ENCODE results near the gene IFNL1. TPM values are rescaled to one million over a fixed set of nuclear protein-coding genes. Genes with fewer than 3 reads are reported as not detected.

Gene IFNL1
- total RNA-seq, 1 experiment from 2014 or later, result not detected

DNA sequence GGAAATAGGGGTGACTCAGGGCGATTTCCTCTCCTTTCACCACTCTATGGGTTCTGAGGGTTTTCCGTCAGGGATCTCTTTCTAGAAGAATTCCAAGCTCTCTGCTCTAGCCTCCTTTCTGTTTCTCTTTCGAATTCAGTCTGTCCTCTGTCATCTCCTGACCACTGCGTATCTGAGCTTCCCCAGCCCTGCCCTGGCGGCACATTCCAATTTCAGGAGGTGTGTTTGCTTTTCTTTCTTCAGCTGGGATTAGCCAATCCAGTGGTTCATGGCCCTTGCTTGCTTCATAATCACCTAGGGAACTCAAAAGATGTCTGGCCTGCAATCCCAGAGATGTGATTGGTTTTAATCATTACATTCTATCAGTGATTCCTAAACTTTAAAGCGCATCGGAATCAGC, 18.6 kb upstream of the IFNL1 start:
- intact Hi-C loops (cut with micrococcal nuclease), result no loop called here
- BruUV-seq (replicated peaks), result no TSS peak
- no peak overlapping the region for H3K4me3 Mint-ChIP-seq (ENCODE audit: unreplicated experiment)
- H3K36me3 Mint-ChIP-seq (ENCODE audit: insufficient read depth, unreplicated experiment), result no peaks in the 10 kb centered on the region
- peak; percentile 27 for DNase-seq (ENCODE audit: unreplicated experiment)
- H3K4me1 Mint-ChIP-seq (ENCODE audit: insufficient read depth, unreplicated experiment), result peaks cover 6% of the 10 kb centered on the region
- no peak for TF ChIP-seq CTCF (IDR thresholded peaks at IDR 0.05; ENCODE audit: unreplicated experiment)
- ChIA-PET CTCF (interaction anchor here (0.6 kb wide), 1 partner anchor 239 kb away, joined by 3 read pairs; no protein-coding TSS in a partner anchor), POLR2A (no interaction called here)
- H3K27ac Mint-ChIP-seq (ENCODE audit: low read depth, unreplicated experiment), result no peak overlapping the region
- H3K9me3 Mint-ChIP-seq (ENCODE audit: unreplicated experiment), result no peaks in the 10 kb centered on the region
- H3K27me3 Mint-ChIP-seq (ENCODE audit: insufficient read depth, unreplicated experiment), result peaks cover 48% of the 10 kb centered on the region

DNA sequence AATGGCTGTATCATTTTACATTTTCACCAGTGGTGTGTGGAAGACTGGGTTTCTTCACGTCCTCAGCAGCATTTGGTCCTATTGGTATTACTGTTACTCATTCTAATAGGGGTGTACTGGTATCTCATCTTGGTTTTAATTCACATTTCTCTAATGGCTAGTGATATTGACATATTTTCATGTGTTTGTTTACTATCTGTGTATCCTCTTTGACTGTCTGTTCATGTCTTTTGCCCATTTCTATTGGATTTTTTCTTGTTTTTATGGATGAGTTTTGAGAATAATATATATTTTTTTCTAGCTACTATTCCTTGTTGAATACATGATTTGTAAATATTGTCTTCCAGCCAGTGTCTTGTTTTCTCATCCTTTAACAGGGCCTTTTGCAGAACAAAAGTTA, 14.2 kb upstream of the IFNL1 start:
- no peak for DNase-seq (ENCODE audit: unreplicated experiment)
- no peaks in the 10 kb centered on the region for H3K36me3 Mint-ChIP-seq (ENCODE audit: insufficient read depth, unreplicated experiment)
- intact Hi-C loops (cut with micrococcal nuclease), result no loop called here
- POLR2A ChIA-PET, result no interaction called here
- H3K4me3 Mint-ChIP-seq (ENCODE audit: unreplicated experiment), result no peak overlapping the region
- H3K27ac Mint-ChIP-seq (ENCODE audit: low read depth, unreplicated experiment), result no peak overlapping the region
- H3K27me3 Mint-ChIP-seq (ENCODE audit: insufficient read depth, unreplicated experiment), result peaks cover 59% of the 10 kb centered on the region
- CTCF ChIA-PET, result no interaction called here
- no peak for TF ChIP-seq CTCF (IDR thresholded peaks at IDR 0.05; ENCODE audit: unreplicated experiment)
- no TSS peak for BruUV-seq (replicated peaks)
- H3K4me1 Mint-ChIP-seq (ENCODE audit: insufficient read depth, unreplicated experiment), result peaks cover 6% of the 10 kb centered on the region
- H3K9me3 Mint-ChIP-seq (ENCODE audit: unreplicated experiment), result no peaks in the 10 kb centered on the region

DNA sequence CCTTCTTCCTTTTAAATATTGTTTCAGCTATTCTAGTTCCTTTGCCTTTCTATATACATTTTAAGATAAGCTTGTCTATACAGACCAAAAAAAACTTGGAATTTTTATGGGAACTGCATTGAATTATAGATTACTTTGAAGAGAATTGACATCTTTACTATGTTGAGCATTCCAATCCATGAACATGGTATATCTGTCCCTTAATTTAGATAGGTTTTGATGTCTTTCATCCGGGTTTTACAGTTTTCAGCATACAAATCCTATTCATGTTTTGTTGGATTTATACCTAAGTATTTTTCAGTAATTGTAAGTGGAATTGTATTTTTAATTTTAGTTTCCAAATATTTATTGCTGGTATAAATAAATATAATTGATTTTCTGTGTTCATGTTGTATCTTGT, 12.2 kb upstream of the IFNL1 start:
- no TSS peak for BruUV-seq (replicated peaks)
- Mint-ChIP-seq H3K27ac (ENCODE audit: low read depth, unreplicated experiment) (no peak overlapping the region), H3K9me3 (ENCODE audit: unreplicated experiment) (no peaks in the 10 kb centered on the region), H3K4me1 (ENCODE audit: insufficient read depth, unreplicated experiment) (no peaks in the 10 kb centered on the region), H3K4me3 (ENCODE audit: unreplicated experiment) (no peak overlapping the region), H3K27me3 (ENCODE audit: insufficient read depth, unreplicated experiment) (peaks cover 67% of the 10 kb centered on the region), H3K36me3 (ENCODE audit: insufficient read depth, unreplicated experiment) (no peaks in the 10 kb centered on the region)
- no peak for DNase-seq (ENCODE audit: unreplicated experiment)
- no peak for TF ChIP-seq CTCF (IDR thresholded peaks at IDR 0.05; ENCODE audit: unreplicated experiment)
- intact Hi-C loops (cut with micrococcal nuclease), result no loop called here
- ChIA-PET POLR2A (no interaction called here), CTCF (no interaction called here)

DNA sequence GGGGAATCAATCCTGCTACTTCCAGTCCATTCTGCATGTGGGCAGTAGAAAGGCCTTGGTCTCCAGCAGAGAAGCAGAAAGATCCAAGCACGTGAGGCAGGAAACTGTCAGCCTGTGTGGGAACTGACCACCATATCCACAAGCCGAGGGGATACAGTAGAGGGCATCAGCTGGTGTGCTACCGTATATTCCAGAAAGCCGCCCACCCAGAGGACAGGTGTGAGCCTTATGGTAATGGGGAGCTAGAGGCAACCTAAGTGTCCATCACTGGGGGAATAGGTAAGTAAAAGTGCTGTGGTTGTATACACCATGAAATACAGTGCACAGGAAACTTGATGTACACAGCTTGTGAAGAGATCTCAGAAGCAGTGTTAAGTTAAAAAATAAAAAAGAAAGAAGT, 2.8 kb upstream of the IFNL1 start:
- Mint-ChIP-seq H3K4me1 (ENCODE audit: insufficient read depth, unreplicated experiment) (no peaks in the 10 kb centered on the region), H3K27ac (ENCODE audit: low read depth, unreplicated experiment) (no peak overlapping the region), H3K4me3 (ENCODE audit: unreplicated experiment) (no peak overlapping the region), H3K9me3 (ENCODE audit: unreplicated experiment) (no peaks in the 10 kb centered on the region), H3K36me3 (ENCODE audit: insufficient read depth, unreplicated experiment) (no peaks in the 10 kb centered on the region), H3K27me3 (ENCODE audit: insufficient read depth, unreplicated experiment) (peaks cover 73% of the 10 kb centered on the region)
- BruUV-seq (replicated peaks), result no TSS peak
- ChIA-PET POLR2A (no interaction called here), CTCF (interaction anchor here (0.6 to 0.8 kb wide), 3 partner anchors 102 to 607 kb away, joined by 3 to 5 read pairs (median 3); no protein-coding TSS in a partner anchor)
- intact Hi-C loops (cut with micrococcal nuclease), result no loop called here
- TF ChIP-seq CTCF (IDR thresholded peaks at IDR 0.05; ENCODE audit: unreplicated experiment), result no peak
- no peak for DNase-seq (ENCODE audit: unreplicated experiment)
